Hematopoietic multipotent progenitor cell (in vitro differentiated cells): Measurements from ENCODE around the gene GLI2. TPM values are rescaled to one million over a fixed set of nuclear protein-coding genes. Genes with fewer than 3 reads are reported as not detected.
A peak's percentile ranks its signal among the peaks of the same experiment; 100 is the strongest.

ENCODE experiments used
- DNase-seq, 3 donors: peaks; one replicate each; pipeline ENCODE4 v3.0.0-alpha.2; 2011 to 2015; ENCODE audit warnings: low read depth in 2 of 3, low spot score in 2 of 3
- total RNA-seq: library from RNA; depleted of rRNA; stranded (reverse); fragments of >200 nt; gene quantifications from one replicate; pipeline ENCODE4 v1.2.3, GENCODE V29; 2012

GLI2 gene
- total RNA-seq, result under 0.01 TPM

DNA sequence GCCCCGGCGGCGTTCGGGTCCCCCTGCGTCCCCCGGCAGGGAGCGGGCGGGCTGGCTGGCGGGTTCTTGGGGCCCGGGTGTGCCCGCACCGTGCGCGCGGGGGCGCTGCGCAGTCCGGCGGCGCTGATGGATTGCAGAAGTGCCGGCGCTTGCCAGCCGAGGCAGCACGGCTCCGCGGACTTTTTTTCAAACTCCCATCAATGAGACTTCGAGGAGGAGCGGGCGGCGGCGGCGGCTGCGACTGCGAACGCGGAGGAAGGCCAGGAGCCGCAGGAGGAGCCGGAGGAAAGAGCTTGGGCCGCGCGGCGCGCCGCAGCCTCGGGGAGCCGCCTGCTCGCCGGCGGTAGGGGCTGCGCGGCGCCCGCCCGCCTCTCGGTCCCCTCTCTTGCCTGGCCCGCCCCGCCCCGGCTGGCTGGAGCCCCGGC lies at the start of gene GLI2:
Gene GLI2 (plus strand): TSS at position 123 of the 425 bp plus-strand sequence. CDS start 61,453 bp downstream, outside the sequence.
- peak in 2 of 3 donors; percentile 78 to 81 for DNase-seq

GRCh38 chr2:120685974-120686297 lies 49.7 kb upstream of the GLI2 start:
- DNase-seq, result no peak

DNA sequence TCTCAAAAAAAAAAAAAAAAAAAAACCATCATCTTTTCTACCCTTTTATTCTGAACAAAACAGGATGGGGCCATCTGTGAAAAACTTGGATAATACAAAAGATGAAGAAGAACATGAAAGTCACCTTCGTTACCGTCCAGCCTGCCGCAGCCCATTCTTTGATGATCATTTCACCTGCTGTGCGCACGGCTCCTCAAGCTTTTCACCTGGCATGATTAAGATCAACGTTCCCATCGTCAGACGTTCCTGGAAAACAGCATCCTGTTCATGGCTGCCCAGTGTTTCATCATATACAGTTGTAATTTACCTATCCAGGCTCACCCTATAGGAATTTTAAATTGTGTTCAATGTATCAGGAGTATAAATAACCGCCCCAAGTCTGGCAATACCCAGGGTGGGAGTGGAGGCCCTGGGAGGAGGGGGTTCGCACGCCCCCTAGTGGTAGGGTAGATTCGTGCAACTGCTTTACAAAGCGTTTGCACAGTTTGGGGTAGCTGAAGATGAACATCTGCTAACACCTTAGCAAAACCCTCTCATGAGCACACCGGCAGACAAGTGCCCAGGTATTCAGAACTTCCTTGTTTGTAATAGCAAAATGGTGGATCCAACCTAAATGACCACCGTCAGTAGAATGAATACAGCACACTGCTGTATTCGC lies 49.0 kb upstream of the GLI2 start:
- no peak for DNase-seq

DNA sequence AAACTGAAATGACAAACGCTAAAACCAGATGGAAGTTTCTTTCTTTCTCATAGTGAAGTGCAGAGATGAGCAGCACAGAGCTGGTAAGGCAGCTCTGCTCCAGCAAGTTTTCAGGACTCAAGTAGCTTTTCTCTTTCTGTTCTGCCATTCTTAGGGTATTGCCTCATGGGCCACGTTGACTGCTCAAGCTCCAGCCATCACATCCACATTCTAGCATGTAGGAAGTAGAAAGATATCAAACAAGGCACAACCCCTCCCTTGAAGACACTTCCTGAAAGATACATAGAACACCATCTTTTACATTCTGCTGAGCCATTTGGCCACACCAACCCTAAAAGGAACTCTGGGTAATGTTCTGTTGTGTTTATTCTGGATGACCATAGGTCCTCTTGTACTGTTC lies 48.5 kb upstream of the GLI2 start:
- no peak for DNase-seq

- DNase-seq, result no peak
These were observed 45.1 kb upstream of the GLI2 start for GRCh38 chr2:120690521-120690920.

DNA sequence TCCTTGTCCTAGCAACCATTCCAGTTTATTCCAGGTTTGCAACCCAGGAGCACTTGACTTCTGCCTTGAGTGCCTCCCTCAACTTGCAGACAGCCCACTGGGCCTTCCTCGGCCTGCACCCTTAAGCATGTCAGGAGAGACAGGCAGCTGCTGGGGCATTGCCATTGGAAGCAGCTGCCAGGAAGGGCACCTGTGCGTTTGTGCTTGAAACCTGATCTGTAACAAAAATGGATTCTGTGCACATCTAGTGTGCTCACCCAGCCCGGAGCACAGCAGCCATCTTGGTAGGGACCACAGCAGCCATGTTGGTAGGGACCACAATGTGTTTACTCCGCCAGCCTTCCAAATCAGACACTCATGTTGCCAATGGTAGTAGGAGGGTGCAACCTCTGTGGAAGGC lies 44.3 kb upstream of the GLI2 start:
- no peak for DNase-seq

GRCh38 chr2:120692691-120693090 lies 43.0 kb upstream of the GLI2 start:
- no peak for DNase-seq

- DNase-seq, result no peak
These were observed 42.5 kb upstream of the GLI2 start for GRCh38 chr2:120693121-120693520.

DNA sequence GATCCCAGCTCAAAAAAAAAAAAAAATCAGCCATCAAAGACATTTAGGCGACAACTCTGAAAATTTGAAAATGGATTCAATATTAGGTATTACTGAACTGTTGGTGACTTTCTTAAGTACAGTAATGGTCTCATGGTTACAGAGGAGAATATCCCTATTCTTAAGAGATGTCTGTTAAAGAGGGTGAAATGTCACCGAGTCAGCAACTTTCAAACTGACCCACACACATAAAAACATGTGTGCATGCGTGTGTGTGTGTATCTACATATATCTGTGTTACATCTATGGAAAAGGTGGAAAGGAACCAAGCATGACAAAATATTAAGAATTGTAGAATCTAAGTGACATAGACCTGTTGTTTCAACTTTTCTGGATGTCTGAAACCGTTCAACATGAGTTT lies 41.6 kb upstream of the GLI2 start:
- DNase-seq, result no peak

- no peak for DNase-seq
These were observed 38.2 kb upstream of the GLI2 start for GRCh38 chr2:120697471-120697870.

DNA sequence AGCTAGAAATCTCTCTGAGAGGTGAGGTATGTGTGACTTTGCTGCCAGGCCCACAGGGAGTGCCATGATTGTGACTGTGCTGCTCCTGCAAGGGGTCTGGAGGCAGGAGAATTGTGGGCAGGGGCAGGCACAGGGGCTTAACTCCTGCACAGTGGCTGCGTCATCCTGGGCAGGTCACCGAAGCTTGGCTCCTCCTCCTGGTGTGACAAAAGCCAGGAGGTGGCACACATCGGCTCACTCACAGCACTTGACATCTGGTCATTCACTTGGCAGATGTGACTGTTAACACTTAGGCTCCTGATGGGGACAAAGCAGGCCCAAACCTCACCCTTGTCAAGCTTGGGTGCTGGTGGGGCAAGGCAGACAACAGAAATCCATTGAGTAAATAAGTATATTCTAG lies 36.4 kb upstream of the GLI2 start:
- DNase-seq, result no peak

DNA sequence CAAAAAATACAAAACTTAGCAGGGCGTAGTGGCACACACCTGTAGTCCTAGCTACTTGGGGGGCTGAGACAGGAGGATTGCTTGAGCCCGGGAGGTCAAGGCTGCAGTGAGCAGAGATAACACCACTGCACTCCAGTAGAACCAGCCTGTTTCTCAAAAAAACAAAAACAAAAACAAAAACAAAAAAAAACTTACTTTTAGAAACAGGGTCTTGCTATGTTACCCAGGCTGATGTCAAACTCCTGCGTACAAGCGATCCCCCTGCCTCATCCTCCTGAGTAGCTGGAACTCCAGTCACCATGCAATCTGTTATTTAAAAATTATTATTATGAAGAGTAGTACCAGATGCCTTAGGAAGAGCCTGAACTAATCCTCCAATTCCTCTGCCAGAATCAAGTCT lies 35.0 kb upstream of the GLI2 start:
- no peak for DNase-seq

DNA sequence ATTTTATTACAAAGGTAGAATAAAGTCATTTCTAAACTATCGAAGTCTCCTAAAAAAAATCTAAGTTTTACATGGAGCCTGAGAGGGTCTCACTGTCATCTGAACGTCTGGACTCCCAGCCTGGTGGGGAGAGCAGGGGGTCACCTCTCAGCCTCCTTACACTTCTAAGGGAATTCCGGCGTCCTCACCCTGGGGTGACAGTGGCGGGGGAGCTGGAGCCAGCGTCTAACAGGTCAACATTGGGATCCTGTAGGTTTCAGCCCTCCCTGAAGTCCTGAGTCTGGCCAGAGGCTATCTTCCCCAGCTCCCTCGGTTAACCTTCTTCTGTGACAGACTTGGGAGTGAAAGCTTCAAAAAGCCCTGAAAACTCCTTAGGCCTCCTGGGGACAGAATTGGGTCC lies 34.6 kb upstream of the GLI2 start:
- DNase-seq, result no peak

DNA sequence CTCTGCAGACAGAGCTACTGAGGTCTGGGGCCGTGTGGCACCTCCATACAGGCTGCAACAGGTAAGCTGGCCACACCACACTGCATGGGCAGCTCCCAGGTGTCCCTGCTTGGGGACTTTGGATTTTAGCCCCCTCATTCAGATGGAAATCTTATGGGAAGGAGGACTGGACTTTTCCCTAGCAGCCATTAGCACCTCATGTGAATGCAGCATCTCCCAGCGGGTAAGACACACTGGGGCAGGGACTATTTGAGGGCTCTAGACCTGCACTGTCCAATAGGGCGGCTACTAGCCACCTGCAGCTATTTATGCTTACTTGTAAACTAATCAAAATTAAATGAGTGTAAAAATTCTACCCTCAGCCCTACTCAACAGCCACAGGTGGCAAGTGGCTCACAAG lies 34.2 kb upstream of the GLI2 start:
- DNase-seq, result no peak

GRCh38 chr2:120702061-120702460 lies 33.6 kb upstream of the GLI2 start:
- DNase-seq, result no peak

- DNase-seq, result no peak
These were observed 32.9 kb upstream of the GLI2 start for GRCh38 chr2:120702801-120703200.

DNA sequence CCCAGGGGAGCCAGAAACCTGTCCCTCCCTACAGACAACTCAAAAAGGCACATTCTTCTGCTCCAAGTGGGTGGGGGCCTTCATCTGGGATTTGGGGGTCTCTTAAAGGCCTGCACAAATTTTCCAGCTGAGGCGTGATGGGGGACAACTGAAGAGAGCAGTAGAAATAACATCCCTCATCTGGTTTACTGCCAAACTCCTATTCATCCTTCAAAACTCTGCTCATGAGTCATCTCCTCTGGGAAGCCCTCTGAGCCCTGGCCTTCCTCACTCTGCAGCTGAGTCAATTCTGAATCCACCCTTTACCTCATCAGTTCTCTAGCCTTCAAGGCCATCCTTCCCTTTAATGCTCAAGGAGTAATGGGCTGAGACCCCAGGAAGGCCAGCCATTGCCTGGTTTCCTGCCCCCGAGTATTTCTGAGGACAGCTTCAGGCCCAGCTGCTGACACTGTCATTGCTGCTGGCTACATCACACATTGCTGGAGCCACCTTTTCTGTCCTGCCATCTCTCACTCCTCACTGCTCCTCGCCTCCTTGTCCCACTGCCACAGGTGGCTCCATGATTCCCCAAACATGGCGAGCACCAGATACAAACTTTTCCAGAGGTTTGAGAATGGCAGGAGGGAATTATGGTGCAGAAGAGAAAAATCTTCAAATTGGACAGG lies 32.2 kb upstream of the GLI2 start:
- no peak for DNase-seq

DNA sequence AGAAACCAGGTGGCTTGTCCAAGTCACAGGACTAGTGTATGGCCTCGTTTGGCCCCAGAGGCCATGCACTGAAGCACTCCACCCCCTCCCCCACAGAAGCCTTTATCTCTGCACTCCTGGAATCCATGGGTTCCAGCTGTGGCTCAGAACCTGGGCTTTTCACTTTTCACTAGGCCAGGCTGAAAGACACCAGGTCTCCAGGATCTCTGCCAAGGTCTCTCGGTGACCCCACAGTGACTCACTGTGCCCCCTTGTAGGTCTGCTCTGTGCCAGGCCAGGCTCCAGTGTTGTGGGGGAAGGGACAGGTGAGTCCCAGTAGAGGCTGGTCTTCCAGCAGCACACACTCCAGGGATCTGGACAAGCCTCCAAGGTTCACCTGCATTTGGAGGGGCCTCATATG lies 31.0 kb upstream of the GLI2 start:
- no peak for DNase-seq

DNA sequence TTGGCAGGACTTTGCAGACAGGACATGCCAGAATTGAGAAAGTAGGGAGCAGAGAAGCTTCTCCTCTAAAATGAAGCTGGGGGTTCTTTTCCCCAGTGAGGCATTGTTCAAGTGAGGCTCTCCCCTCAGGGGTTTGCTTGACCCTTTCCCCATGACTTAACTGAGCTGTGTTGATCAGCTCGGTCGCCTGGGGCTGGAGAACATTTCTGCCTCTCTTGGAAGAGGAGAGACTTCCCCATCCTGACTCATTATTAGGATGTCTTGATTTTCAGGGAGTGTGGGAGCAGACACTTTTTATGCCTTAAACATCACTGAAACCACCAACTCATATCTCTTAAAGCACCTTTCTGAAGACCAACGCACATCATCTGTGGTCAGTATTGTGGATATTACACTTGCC lies 27.9 kb upstream of the GLI2 start:
- DNase-seq, result no peak

GRCh38 chr2:120708944-120709607 lies 26.6 kb upstream of the GLI2 start:
- DNase-seq, result no peak

GRCh38 chr2:120709608-120710041 lies 26.0 kb upstream of the GLI2 start:
- no peak for DNase-seq

GRCh38 chr2:120710256-120710655 lies 25.4 kb upstream of the GLI2 start:
- DNase-seq, result no peak
